Iris pigment epithelial cell (primary cell): Measurements from ENCODE around the gene GRIA1.
"Not testable (repeated sequence)": the region's sequence is repeated elsewhere in the genome, so short reads cannot be mapped to it uniquely, and the experiment has no call there.

Experiments
- DNase-seq: peaks from one replicate; pipeline ENCODE4 v3.0.0-alpha.2; 2011; ENCODE audit warnings: low read depth

Gene GRIA1

DNA sequence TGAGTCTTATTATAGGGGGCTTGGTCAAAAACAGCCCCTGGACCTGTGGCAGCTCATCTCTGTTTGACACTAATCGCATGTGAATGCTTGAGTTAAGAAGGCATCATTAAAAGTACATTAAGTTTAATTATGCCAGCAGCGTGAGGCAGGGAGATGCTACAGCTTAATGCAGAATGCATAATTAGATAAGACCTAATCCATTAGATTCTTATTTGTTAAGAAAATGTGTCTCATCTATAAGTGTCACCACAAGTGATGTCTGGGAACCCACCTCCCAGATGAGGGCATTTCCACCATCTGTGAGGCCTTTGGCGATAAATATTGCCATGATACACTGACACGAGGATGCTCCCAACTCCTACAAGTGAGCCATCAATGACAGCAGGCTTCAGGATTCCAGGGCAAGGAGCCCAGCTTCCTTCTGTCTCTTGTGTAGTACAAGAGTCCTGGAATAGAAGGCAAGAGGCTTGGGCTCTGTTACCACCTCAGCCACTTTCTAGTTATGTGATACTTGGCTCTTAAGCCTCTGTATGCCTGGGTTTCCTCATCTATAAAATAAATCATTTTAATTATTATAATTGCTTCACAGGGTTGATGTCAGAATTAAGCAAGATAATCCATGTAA, 345.5 kb downstream of the GRIA1 start:
- DNase-seq, result no peak

DNA sequence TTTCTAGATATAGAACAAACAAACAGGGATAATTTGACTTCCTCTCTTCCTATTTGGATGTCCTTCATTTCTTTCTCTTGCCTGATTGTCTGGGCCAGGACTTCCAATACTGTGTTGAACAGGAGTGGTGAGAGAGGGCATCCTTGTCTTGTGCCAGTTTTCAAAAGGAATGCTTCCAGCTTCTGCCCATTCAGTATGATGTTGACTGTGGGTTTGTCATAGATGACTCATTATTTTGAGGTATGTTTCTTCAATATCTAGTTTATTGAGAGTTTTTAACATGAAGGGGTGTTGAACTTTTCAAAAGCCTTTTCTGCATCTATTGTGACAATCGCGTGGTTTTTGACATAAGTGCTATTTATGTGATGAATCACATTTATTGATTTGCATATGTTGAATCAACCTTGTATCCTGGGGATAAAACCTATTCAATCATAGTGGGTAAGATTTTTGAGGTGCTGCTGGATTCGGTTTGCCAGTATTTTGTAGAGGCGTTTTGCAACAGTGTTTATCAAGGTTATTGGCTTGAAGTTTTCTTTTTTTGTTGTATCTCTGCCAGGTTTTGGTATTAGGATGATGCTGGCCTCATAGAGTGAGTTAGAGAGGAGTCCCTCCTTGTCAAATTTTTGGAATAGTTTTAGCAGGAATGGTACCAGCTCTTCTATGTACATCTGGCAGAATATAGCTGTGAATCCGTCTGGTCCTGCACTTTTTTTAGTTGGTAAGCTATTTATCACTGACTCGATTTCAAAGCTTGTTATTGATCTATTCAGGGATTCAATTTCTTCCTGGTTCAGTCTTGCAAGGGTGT, 359.0 kb downstream of the GRIA1 start:
- not testable (repeated sequence) for DNase-seq

GRCh38 chr5:153860195-153860886, 369.9 kb downstream of the GRIA1 start:
- DNase-seq, result no peak

GRCh38 chr5:153862906-153863305, 372.4 kb downstream of the GRIA1 start:
- DNase-seq, result not testable (repeated sequence)
